K562 (cell line): ENCODE measurements around the gene CEMP1. TPM values are rescaled to one million over a fixed set of nuclear protein-coding genes. Genes with fewer than 3 reads are reported as not detected.
A peak's percentile ranks its signal among the peaks of the same experiment; 100 is the strongest.

Source experiments
- C11orf30 ChIP-seq: fragments of 450-650 bp; IDR thresholded peaks from 2 replicates; pipeline ENCODE4 v1.6.1; 2016; ENCODE audit warnings: low read depth, mild to moderate bottlenecking
- DNMT1 ChIP-seq: fragments of 450-650 bp; IDR thresholded peaks from 2 replicates; pipeline ENCODE4 v1.6.1; 2016; ENCODE audit warnings: antibody characterized with exemption, mild to moderate bottlenecking
- PHB ChIP-seq: fragments of 250-450 bp; sonication (Bioruptor Pico); IDR thresholded peaks from 2 replicates; pipeline ENCODE4 v1.5.0; 2021
- PPARD ChIP-seq: fragments of 250-450 bp; sonication (Bioruptor Pico); IDR thresholded peaks from 2 replicates; pipeline ENCODE4 v1.8.0; 2022; ENCODE audit warnings: inconsistent platforms, mild to moderate bottlenecking, moderate library complexity
- RBM25 ChIP-seq: fragments of 200-400 bp; formaldehyde crosslinking; IDR thresholded peaks from 2 replicates; pipeline ENCODE4 v1.6.1; 2018; ENCODE audit warnings: low read length, low read depth, moderate library complexity; ENCODE audit not compliant: severe bottlenecking
- SMAD1 ChIP-seq: fragments of 150-350 bp; IDR thresholded peaks from 2 replicates; pipeline ENCODE4 v1.6.1; 2014; ENCODE audit warnings: low read length, low read depth; ENCODE audit not compliant: partially characterized antibody
- TEAD4 ChIP-seq, 2 experiments: sonication (generic) in 1 of 2; formaldehyde crosslinking in 1 of 2; IDR thresholded peaks; 2 replicates each; pipeline versions ENCODE4 v1.6.1 to v1.8.0; 2012 to 2022; ENCODE audit warnings: borderline replicate concordance in 1 of 2, inconsistent platforms in 1 of 2, low read length in 1 of 2, mild to moderate bottlenecking in 1 of 2, missing genetic modification reagents in 1 of 2
- ZBTB11 ChIP-seq, 3 experiments: fragments of 200-800 bp in 1 of 3; fragments of 250-450 bp in 1 of 3; fragments of 450-650 bp in 1 of 3; sonication (Bioruptor Pico) in 1 of 3; sonication (Bioruptor generic) in 1 of 3; formaldehyde crosslinking in 1 of 3; IDR thresholded peaks; 2 replicates each; pipeline versions ENCODE4 v1.6.1 to v1.8.0; 2016 to 2022; ENCODE audit warnings: mild to moderate bottlenecking in 2 of 3, missing genetic modification characterization in 2 of 3, missing compliant biosample characterization in 1 of 3, moderate library complexity in 1 of 3
- ZNF174 ChIP-seq: fragments of 250-450 bp; sonication (Bioruptor Pico); IDR thresholded peaks from 2 replicates; pipeline ENCODE4 v1.4.0; 2020; ENCODE audit warnings: mild to moderate bottlenecking
- ZNF282 ChIP-seq: sonication (generic); formaldehyde crosslinking; IDR thresholded peaks from 2 replicates; pipeline ENCODE4 v1.8.1; 2023; ENCODE audit warnings: missing genetic modification reagents
- ZNF445 ChIP-seq: fragments of 250-450 bp; sonication (Bioruptor Pico); IDR thresholded peaks from 2 replicates; pipeline ENCODE4 v1.4.0; 2020; ENCODE audit warnings: low read depth, mild to moderate bottlenecking, moderate library complexity
- ZNF695 ChIP-seq: fragments of 450-650 bp; formaldehyde crosslinking; IDR thresholded peaks from 2 replicates; pipeline ENCODE4 v1.4.0; 2020; ENCODE audit warnings: mild to moderate bottlenecking, moderate library complexity
- ZNF766 ChIP-seq: fragments of 200-800 bp; sonication (Bioruptor generic); conservative IDR thresholded peaks from 2 replicates; pipeline ENCODE4 v1.6.1; 2016; ENCODE audit warnings: missing genetic modification characterization, missing compliant biosample characterization
- polyA plus RNA-seq, 8 experiments: library from polyadenylated mRNA; depleted of rRNA in 4 of 8; stranded (reverse) in 5 of 8; unstranded in 3 of 8; fragments of >200 nt; fragmentation: Nextera tagmentation in 2 of 8; fragmentation: Illumina TruSeq in 1 of 8; extraction: Ambion mirVana in 2 of 8; extraction: Trizol in 1 of 8; gene quantifications; 2 replicates each; pipeline versions ENCODE4 v1.2.1 to v1.2.3, GENCODE V29; 2011 to 2014; ENCODE audit warnings: inconsistent platforms in 1 of 8, missing spikeins in 1 of 8
- total RNA-seq, 7 experiments: library from RNA; depleted of rRNA in 6 of 7; stranded (reverse); fragments of >200 nt in 6 of 7; fragmentation: Illumina TruSeq in 2 of 7; extraction: Trizol in 2 of 7; gene quantifications; 2 replicates each; pipeline versions ENCODE4 v1.2.1 to v1.2.3, GENCODE V29; 2011 to 2021; ENCODE audit warnings: low replicate concordance in 1 of 7
- TF ChIP-seq, protein P1 (sequence below): fragments of 450-650 bp; IDR thresholded peaks from 2 replicates; pipeline ENCODE4 v1.7.0; 2016; ENCODE audit warnings: borderline replicate concordance
- TF ChIP-seq, protein P2 (sequence below), 2 experiments: IDR thresholded peaks in 1 of 2; conservative IDR thresholded peaks in 1 of 2; 2 replicates each; pipeline ENCODE4 v1.6.1; 2016; ENCODE audit warnings: low read depth in 2 of 2, mild to moderate bottlenecking in 1 of 2, missing compliant biosample characterization in 1 of 2, missing genetic modification characterization in 1 of 2, moderate library complexity in 1 of 2

CEMP1 gene
- total and polyA plus RNA-seq, 9 of the 15 experiments (the other 6 are each of a cell fraction or from before 2014, with no cell fraction given): 0.05 to 0.45 TPM; not detected in 7

DNA sequence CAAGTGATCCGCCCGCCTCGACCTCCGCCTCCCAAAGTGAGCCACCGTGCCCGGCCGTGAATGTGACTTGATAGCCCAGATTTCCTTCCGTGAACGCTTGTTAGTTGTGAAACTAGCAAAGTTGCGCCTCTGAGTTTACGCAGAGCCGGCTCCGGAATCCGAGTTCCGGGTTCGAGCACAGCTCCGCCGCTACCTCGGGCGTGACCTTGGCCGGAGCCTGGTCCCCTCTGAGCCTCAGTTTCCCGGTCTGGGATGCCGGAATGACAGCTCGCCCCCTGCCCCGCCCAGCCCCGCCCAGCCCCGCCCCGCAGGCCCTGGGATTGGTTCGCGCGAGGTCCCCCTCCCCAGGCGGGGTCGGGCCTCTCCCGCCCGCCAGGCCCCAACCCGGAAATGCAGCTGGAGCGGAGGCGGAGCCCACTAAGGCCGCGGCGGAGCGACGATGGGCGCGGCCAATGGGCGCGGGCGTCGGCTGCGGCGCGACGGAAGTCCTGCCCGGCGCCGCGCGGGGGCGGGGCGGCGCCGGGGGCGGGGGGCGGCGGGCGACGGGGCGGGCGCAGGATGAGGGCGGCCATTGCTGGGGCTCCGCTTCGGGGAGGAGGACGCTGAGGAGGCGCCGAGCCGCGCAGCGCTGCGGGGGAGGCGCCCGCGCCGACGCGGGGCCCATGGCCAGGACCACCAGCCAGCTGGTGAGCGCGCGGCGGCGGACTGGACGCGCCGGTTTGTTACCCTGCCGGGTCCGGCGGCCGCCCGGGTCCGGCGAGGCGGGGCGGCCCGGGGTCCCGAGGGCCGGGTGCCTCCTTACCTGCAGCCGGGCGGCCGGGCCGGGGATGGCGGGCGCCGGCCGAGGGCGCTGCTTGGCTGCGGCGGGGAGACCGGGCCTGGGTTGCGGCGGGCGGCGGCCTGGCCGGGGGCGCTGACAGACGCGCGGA, 6.5 kb upstream of the CEMP1 start, which contains the start of gene PDPK1 (continued):
- TF ChIP-seq ZBTB11 (CRISPR knock-in tag; IDR thresholded peaks at IDR 0.05) (peak in 1 of 3 experiments; percentile 62; a peak in 3 of 6 replicates), SMAD1 (no peak), ZNF766 (no peak), ZNF445 (CRISPR knock-in tag) (no peak), PPARD (no peak), TEAD4 (IDR thresholded peaks at IDR 0.05; ENCODE audit: low read length) (no peak), TEAD4 (CRISPR knock-in tag; IDR thresholded peaks at IDR 0.05; ENCODE audit: borderline replicate concordance) (no peak), RBM25 (peak; percentile 87), DNMT1 (no peak), ZNF695 (CRISPR knock-in tag) (no peak), PHB (CRISPR knock-in tag) (no peak), C11orf30 (no peak), ZNF282 (CRISPR knock-in tag) (no peak), ZNF174 (CRISPR knock-in tag) (no peak)
- TF ChIP-seq, protein P1, sequence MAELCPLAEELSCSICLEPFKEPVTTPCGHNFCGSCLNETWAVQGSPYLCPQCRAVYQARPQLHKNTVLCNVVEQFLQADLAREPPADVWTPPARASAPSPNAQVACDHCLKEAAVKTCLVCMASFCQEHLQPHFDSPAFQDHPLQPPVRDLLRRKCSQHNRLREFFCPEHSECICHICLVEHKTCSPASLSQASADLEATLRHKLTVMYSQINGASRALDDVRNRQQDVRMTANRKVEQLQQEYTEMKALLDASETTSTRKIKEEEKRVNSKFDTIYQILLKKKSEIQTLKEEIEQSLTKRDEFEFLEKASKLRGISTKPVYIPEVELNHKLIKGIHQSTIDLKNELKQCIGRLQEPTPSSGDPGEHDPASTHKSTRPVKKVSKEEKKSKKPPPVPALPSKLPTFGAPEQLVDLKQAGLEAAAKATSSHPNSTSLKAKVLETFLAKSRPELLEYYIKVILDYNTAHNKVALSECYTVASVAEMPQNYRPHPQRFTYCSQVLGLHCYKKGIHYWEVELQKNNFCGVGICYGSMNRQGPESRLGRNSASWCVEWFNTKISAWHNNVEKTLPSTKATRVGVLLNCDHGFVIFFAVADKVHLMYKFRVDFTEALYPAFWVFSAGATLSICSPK: no peak
- TF ChIP-seq, protein P2, sequence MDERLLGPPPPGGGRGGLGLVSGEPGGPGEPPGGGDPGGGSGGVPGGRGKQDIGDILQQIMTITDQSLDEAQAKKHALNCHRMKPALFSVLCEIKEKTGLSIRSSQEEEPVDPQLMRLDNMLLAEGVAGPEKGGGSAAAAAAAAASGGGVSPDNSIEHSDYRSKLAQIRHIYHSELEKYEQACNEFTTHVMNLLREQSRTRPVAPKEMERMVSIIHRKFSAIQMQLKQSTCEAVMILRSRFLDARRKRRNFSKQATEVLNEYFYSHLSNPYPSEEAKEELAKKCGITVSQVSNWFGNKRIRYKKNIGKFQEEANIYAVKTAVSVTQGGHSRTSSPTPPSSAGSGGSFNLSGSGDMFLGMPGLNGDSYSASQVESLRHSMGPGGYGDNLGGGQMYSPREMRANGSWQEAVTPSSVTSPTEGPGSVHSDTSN (CRISPR knock-in tag; IDR thresholded peaks at IDR 0.05; ENCODE audit: low read depth): peak; percentile 63; the same call in 1 of the 2 replicates
- TF ChIP-seq, protein P2 (tag; conservative IDR thresholded peaks at IDR 0.05; ENCODE audit: low read depth): no peak
